Measurements from ENCODE around the gene CARD10. TPM values are rescaled to one million over a fixed set of nuclear protein-coding genes. Genes with fewer than 3 reads are reported as not detected.

The CARD10 gene
- total and polyA plus RNA-seq, 2 donors = 4.5 to 16.6 TPM

DNA sequence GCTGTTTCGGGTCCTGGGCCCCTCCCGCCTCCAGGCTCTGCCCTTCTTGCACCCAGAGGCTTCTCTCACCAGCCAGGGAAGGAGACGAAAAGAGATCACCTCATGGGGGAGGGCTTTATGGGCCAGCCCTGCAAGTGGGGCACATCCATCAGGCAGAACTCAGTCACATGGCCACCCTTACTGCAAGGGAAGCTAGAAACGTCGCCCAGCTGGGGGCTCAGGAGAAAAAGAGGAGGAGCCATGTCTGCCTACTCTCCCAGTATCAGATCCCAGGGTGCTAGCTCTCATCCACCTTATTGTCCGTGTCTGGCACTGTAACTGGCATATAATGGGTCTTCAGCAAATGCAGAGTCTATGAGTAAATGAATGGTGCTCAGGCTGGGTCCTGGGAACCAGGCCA is 57.3 kb downstream of the CARD10 start:
- H3K4me1 ChIP-seq (ENCODE audit: insufficient read depth) = no peaks in the 10 kb centered on the region
- DNase-seq (ENCODE audit: extremely low spot score) = no peak
- H3K36me3 ChIP-seq (ENCODE audit: insufficient read depth) = no peaks in the 10 kb centered on the region
- no peak overlapping the region for H3K4me3 ChIP-seq (ENCODE audit: low read depth, low read length)
- WGBS = 39% methylated on average over 6 of the region's 6 CpGs
- no peak overlapping the region for H3K27ac ChIP-seq (ENCODE audit: low read depth)

DNA sequence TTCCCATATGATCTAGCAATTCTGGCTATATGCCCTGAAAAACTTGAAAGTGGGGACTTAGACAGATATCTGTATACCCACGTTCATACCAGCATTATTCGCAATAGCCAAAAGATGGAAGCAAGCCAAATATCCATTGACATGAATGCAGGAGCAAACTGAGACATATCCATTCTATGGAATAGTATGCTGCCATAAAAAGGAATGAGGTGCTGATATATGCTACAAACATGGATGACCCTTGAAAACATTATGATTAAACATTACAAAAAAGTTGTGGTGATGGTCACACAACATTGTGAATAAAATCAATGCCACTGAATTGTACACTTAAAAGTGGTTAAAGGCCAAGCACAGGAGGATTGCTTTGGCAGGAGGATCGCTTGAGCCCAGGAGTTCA is 58.5 kb downstream of the CARD10 start:
- H3K4me3 ChIP-seq (ENCODE audit: low read depth, low read length) = no peak overlapping the region
- no peak overlapping the region for H3K27ac ChIP-seq (ENCODE audit: low read depth)
- DNase-seq (ENCODE audit: extremely low spot score) = no peak
- no peaks in the 10 kb centered on the region for H3K4me1 ChIP-seq (ENCODE audit: insufficient read depth)
- WGBS = 83% methylated on average over 3 of the region's 3 CpGs
- H3K36me3 ChIP-seq (ENCODE audit: insufficient read depth) = no peaks in the 10 kb centered on the region

DNA sequence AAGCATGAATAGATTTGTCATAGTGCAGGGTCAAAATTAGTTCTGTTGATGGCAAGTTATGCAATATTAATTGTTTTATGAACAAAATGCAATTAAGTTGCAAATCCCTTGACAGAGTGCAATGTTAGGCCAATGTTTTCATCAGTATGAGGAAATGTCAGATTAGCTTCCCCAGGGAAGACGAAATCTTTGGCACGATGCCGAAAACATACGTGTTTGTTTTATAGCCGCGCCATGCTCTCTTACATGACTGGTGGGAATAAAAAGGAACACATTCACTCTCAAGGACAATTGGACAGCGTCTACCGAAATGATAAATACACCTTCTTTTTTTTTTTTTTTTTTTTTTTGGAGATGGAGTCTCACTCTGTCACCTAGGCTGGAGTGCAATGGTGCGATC is 60.0 kb downstream of the CARD10 start:
- no peak for DNase-seq (ENCODE audit: extremely low spot score)
- Histone ChIP-seq H3K4me1 (ENCODE audit: insufficient read depth) (no peaks in the 10 kb centered on the region), H3K27ac (ENCODE audit: low read depth) (no peak overlapping the region), H3K36me3 (ENCODE audit: insufficient read depth) (no peaks in the 10 kb centered on the region), H3K4me3 (ENCODE audit: low read depth, low read length) (no peak overlapping the region)
- WGBS = 64% methylated on average over 9 of the region's 9 CpGs

DNA sequence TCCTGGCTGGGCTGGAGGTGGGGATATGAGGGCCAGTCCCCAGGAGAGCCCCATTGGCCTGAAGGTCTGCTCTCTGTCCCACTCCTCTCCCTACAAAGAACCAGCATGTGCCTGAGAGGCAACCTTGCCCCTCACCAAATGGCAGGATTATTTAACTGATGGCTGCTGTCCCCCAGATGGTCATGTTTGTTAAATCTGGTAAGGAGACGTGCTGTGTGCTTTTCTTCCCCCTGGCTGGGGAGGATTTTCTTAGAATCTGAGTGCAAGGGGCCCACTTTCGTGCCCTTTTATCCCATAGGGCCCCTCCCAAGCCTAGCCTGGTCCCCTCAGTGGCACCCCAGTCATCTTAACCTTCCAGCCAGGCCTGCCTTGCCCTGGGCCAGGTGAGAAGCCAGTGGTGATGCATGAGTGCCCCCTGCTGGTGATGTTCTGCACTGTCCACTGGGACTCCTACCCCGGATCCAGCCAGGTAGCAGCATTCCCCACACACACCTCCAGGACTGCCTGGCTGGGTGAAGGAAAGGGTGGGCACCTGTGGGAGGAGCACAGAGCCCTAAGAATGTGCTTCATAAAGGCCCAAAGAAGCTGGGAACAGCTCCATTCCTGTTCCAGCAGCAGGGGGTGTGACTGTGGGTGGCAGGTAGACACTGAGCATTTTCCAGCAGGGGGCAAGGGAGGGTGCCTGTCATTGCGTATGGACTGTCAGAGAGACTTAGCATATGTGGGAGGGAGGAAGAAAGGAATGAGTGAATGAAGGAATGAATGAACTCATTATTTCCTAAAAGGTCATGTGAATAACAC is 61.9 kb downstream of the CARD10 start:
- no peak for DNase-seq (ENCODE audit: extremely low spot score)
- 37% methylated on average over 4 of the region's 4 CpGs for WGBS

DNA sequence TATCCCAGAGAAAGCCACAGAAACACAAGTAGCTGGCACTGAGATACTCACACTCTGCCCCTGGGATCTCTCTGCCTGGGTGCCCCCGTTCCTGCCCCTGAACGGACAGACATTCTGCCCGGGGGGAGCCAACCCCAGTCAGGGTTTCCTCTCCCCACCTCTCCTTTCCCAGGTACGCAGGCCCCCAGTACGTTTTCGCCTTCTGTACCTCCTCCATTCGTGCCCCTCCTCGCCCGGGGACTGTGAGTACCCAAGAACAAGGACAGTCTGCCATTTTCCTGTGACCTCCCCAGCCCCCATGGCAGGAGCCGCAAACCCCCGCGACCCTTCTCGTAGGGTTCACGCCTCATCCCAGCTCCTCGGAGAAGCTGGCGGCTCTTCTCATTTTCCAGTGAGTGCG is 62.9 kb downstream of the CARD10 start:
- DNase-seq (ENCODE audit: extremely low spot score) = no peak
- WGBS = 76% methylated on average over 17 of the region's 17 CpGs
- Histone ChIP-seq H3K4me3 (ENCODE audit: low read depth, low read length) (no peak overlapping the region), H3K27ac (ENCODE audit: low read depth) (no peak overlapping the region), H3K4me1 (ENCODE audit: insufficient read depth) (no peaks in the 10 kb centered on the region), H3K36me3 (ENCODE audit: insufficient read depth) (no peaks in the 10 kb centered on the region)

More for the DNA sequence above, 61.9 kb downstream of the CARD10 start:
- Histone ChIP-seq H3K27ac (ENCODE audit: low read depth) (no peak overlapping the region), H3K36me3 (ENCODE audit: insufficient read depth) (no peaks in the 10 kb centered on the region), H3K4me1 (ENCODE audit: insufficient read depth) (no peaks in the 10 kb centered on the region), H3K4me3 (ENCODE audit: low read depth, low read length) (no peak overlapping the region)

DNA sequence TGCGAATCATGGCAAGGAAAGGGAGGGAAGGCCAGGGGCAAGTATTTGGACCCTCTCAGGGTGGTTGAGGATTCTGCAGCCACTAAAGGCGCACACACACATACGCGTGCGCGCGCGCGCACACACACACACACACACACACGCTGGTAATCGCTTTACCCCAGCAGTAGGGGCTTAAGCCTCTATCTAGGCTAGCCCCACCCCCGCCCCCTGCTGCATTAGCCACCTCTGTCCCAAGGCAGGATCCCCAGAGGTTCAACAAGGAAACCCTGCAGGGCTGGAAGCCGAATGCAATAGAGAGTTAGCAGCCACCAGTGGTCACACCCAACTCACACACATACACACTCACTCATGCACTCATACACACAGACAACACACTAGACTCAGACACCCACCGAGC is 63.3 kb downstream of the CARD10 start:
- H3K36me3 ChIP-seq (ENCODE audit: insufficient read depth) = no peaks in the 10 kb centered on the region
- H3K4me3 ChIP-seq (ENCODE audit: low read depth, low read length) = no peak overlapping the region
- DNase-seq (ENCODE audit: extremely low spot score) = no peak
- no peak overlapping the region for H3K27ac ChIP-seq (ENCODE audit: low read depth)
- no peaks in the 10 kb centered on the region for H3K4me1 ChIP-seq (ENCODE audit: insufficient read depth)
- WGBS = 58% methylated on average over 14 of the region's 14 CpGs

DNA sequence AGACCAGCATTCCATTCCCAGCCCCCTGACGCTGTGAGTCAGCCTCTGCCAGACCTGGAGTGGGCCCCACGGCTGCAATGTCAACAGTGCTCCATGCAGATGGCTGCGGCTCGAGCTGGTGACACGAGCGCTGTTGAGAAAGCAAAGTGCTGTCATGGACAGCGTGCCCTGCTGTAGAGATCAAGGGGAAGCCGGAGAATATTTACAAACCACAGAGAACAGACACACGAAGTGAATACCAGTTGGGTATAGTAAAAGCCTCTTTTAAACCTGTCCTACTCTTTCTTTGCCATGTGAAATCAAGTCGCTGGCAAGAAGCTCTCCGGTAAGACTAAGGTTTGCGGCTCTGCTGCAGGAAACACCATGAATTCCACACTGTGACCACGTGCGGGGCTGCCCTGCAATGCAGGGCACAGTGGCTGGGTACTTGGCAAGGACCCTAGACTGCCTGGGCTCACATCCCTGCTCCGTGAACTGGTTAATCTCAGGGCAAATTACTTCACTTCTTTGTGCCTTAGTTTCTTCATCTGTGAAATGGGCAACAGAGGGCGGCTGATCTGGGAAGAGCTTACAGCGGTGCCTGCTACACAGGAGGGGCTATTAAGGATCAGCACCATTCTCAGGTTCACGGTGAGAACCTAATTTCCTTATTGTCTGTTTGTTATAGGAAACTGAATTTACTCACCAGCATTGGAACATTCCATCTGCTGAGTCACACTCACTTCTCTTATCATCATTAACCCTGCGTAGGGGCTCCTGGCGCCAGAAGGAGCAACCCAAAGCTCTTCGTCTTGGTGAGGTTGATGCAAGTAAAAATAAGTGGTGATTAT is 64.1 kb downstream of the CARD10 start:
- H3K27ac ChIP-seq (ENCODE audit: low read depth) = no peak overlapping the region
- no peak overlapping the region for H3K4me3 ChIP-seq (ENCODE audit: low read depth, low read length)
- WGBS = 29% methylated on average over 21 of the region's 21 CpGs
- H3K36me3 ChIP-seq (ENCODE audit: insufficient read depth) = no peaks in the 10 kb centered on the region
- no peak for DNase-seq (ENCODE audit: extremely low spot score)
- no peaks in the 10 kb centered on the region for H3K4me1 ChIP-seq (ENCODE audit: insufficient read depth)

DNA sequence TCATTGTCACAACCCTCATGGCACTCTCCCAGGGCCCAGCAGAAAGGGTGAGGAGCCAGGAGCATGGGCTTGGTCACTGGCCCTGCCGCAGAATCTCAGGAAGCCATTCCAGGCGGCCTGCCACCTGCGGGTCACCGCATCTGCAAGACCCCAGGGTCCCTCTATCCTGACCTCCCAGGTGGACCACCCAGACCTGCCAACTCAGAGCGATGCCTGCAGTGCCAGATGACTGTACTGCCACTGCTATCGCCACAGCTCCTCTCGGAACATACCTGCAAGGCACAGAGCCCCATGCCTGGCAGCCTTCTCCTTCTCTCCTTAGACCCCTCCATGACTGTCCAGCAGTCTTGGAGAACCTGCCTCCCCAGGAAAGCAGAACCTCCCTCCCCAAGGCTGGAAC is 65.5 kb downstream of the CARD10 start:
- DNase-seq (ENCODE audit: extremely low spot score) = no peak
- Histone ChIP-seq H3K27ac (ENCODE audit: low read depth) (no peak overlapping the region), H3K4me1 (ENCODE audit: insufficient read depth) (no peaks in the 10 kb centered on the region), H3K4me3 (ENCODE audit: low read depth, low read length) (no peak overlapping the region), H3K36me3 (ENCODE audit: insufficient read depth) (no peaks in the 10 kb centered on the region)
- 86% methylated on average over 7 of the region's 7 CpGs for WGBS

DNA sequence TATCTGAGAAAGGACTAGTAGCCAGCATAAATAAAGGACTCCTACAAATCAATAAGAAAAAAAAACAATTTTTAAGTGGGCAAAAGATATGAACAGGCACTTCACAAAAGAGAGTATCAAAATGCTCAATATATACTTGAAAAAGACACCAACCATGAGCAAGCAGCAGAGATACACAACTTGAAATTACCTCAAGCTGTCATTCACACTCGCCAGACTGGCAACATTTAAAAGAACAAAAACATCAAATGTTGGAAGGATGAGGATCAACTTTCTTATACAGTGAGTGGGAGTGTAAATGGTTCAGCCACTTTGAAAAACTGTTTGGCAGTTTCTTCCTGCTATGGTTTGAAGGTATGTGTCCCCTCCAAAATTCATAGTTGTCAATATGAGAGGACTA is 68.0 kb downstream of the CARD10 start:
- Histone ChIP-seq H3K4me3 (ENCODE audit: low read depth, low read length) (no peak overlapping the region), H3K4me1 (ENCODE audit: insufficient read depth) (no peaks in the 10 kb centered on the region), H3K27ac (ENCODE audit: low read depth) (no peak overlapping the region), H3K36me3 (ENCODE audit: insufficient read depth) (no peaks in the 10 kb centered on the region)
- 48% methylated on average over 1 of the region's 1 CpG for WGBS
- DNase-seq (ENCODE audit: extremely low spot score) = no peak

DNA sequence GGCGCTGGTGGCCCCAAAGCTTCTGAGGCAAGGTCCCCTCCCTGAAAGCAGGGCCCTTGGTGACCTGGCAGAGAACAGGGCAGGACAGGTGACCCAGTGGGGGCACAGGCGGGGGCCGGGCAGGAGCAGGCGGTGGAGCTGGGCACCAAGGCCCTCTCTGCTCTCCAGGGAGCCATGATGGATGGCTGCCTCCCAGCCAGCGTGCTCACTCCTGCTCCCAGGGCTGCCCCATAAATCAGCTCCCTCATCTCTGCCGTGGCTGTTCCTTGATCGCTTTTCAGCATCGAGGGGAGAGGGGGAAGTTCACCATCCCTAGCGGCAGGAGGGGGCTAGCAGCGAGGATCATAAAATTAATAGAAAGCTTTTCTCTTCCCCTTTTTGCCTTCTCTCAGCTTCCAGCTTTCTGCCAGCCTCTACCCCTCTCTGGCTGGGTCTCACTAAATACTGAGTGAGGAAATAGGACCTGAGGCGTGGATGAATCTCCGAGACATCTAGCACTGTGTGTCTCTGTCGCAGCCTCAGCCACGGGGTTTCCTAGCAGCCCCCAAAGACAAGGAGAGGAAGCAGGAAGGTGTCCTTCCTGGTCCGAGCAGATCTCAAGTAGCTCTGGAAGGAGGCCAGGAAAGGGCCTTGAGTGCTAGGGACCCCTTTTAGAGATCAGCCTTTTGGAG is 69.7 kb downstream of the CARD10 start:
- no peak overlapping the region for H3K27ac ChIP-seq (ENCODE audit: low read depth)
- no peak overlapping the region for H3K4me3 ChIP-seq (ENCODE audit: low read depth, low read length)
- WGBS = 44% methylated on average over 15 of the region's 15 CpGs
- no peak for DNase-seq (ENCODE audit: extremely low spot score)
- H3K4me1 ChIP-seq (ENCODE audit: insufficient read depth) = no peaks in the 10 kb centered on the region
- H3K36me3 ChIP-seq (ENCODE audit: insufficient read depth) = no peaks in the 10 kb centered on the region

DNA sequence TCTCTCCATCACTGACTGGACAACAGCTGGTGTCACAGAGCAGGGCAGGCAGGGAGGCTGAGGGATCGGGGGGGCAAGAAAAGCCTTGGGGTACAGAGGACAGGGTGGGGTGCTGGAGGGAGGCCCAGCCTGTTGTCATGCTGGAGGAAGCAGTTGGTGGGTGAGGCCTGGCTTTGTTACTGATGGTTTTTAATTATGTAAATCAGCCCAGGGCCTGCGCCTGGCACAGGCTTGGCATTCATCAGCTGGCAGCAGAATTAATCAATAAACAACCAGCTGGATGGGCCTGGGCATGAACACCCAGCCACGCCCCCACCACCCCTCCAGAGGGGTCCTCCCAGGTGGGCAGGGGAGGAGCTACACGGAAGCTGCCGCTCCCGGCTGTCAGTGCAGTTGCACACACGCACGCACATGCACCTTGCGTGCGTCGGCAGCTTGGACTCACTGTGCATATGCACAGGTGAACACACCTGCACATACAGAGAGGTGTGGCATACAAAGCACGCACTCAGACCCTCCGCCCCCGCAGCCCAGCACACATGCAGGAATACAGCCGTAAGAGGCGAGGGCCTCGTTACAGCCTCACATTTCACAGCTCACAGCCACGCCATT is 70.6 kb downstream of the CARD10 start:
- no peak overlapping the region for H3K27ac ChIP-seq (ENCODE audit: low read depth)
- H3K4me3 ChIP-seq (ENCODE audit: low read depth, low read length) = no peak overlapping the region
- H3K4me1 ChIP-seq (ENCODE audit: insufficient read depth) = no peaks in the 10 kb centered on the region
- DNase-seq (ENCODE audit: extremely low spot score) = no peak
- H3K36me3 ChIP-seq (ENCODE audit: insufficient read depth) = no peaks in the 10 kb centered on the region
- WGBS = 76% methylated on average over 18 of the region's 18 CpGs

DNA sequence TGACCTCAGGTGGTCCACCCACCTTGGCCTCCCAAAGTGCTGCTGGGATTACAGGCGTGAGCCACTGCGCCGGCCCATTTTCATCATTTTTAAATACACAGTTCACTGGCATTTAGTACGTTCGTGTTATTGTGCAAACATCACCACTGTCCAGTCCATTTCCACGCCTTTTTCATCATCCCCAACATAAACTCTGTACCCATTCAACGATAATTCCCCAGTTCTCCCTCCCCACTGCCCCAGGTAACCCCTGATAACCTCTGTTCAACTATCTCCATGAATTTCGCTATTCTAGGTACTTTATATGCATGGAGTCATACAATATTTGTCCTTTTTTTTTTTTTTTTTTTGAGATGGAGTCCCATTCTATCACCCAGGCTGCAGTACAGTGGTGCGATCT is 73.7 kb downstream of the CARD10 start:
- DNase-seq (ENCODE audit: extremely low spot score) = no peak
- H3K4me3 ChIP-seq (ENCODE audit: low read depth, low read length) = no peak overlapping the region
- WGBS = 81% methylated on average over 9 of the region's 9 CpGs
- H3K27ac ChIP-seq (ENCODE audit: low read depth) = no peak overlapping the region
- no peaks in the 10 kb centered on the region for H3K4me1 ChIP-seq (ENCODE audit: insufficient read depth)
- H3K36me3 ChIP-seq (ENCODE audit: insufficient read depth) = no peaks in the 10 kb centered on the region

DNA sequence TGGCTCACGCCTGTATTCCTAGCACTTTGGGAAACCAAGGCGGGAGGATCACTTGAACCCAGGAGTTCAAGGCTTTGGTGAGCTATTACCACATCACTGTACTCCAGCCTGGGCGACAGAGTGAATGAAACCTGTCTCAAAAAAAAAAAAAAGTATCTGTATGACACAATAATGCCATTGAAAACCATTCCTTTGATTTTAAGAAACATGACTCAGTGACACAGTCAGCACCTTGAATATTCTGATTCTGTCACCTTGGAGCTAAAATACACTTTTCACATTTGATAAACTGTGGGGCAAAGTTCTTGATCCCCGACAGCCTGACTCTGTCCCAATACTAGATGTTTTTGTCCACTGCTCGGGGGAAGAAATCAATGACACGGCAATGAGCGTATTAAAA is 75.2 kb downstream of the CARD10 start:
- no peak for DNase-seq (ENCODE audit: extremely low spot score)
- Histone ChIP-seq H3K4me1 (ENCODE audit: insufficient read depth) (no peaks in the 10 kb centered on the region), H3K27ac (ENCODE audit: low read depth) (no peak overlapping the region), H3K4me3 (ENCODE audit: low read depth, low read length) (no peak overlapping the region), H3K36me3 (ENCODE audit: insufficient read depth) (no peaks in the 10 kb centered on the region)
- 81% methylated on average over 7 of the region's 7 CpGs for WGBS
